Measurements from ENCODE around the gene GRIN2A.
"Not testable (repeated sequence)": the region's sequence is repeated elsewhere in the genome, so short reads cannot be mapped to it uniquely, and the experiment has no call there.

GRIN2A gene

GRCh38 chr16:9900576-9900975, 281.7 kb downstream of the GRIN2A start:
- no peak overlapping the region for H3K4me3 ChIP-seq (ENCODE audit: low read depth, low read length)
- no peak for TF ChIP-seq CTCF (IDR thresholded peaks at IDR 0.05; ENCODE audit: borderline replicate concordance, insufficient read depth, low read depth, low read length)

GRCh38 chr16:9898555-9898954, 283.7 kb downstream of the GRIN2A start:
- H3K4me3 ChIP-seq (ENCODE audit: low read depth, low read length): no peak overlapping the region
- TF ChIP-seq CTCF (IDR thresholded peaks at IDR 0.05; ENCODE audit: borderline replicate concordance, insufficient read depth, low read depth, low read length): no peak

- no peak overlapping the region for H3K4me3 ChIP-seq (ENCODE audit: low read depth, low read length)
- no peak for TF ChIP-seq CTCF (IDR thresholded peaks at IDR 0.05; ENCODE audit: borderline replicate concordance, insufficient read depth, low read depth, low read length)
These were observed 284.1 kb downstream of the GRIN2A start for GRCh38 chr16:9898124-9898523.

- no peak overlapping the region for H3K4me3 ChIP-seq (ENCODE audit: low read depth, low read length)
- TF ChIP-seq CTCF (IDR thresholded peaks at IDR 0.05; ENCODE audit: borderline replicate concordance, insufficient read depth, low read depth, low read length): no peak
These were observed 286.4 kb downstream of the GRIN2A start for GRCh38 chr16:9895817-9896216.

- H3K4me3 ChIP-seq (ENCODE audit: low read depth, low read length): no peak overlapping the region
- no peak for TF ChIP-seq CTCF (IDR thresholded peaks at IDR 0.05; ENCODE audit: borderline replicate concordance, insufficient read depth, low read depth, low read length)
These were observed 296.4 kb downstream of the GRIN2A start for GRCh38 chr16:9885876-9886275.

GRCh38 chr16:9885467-9885866, 296.8 kb downstream of the GRIN2A start:
- no peak overlapping the region for H3K4me3 ChIP-seq (ENCODE audit: low read depth, low read length)
- no peak for TF ChIP-seq CTCF (IDR thresholded peaks at IDR 0.05; ENCODE audit: borderline replicate concordance, insufficient read depth, low read depth, low read length)

- not testable (repeated sequence) for H3K4me3 ChIP-seq (ENCODE audit: low read depth, low read length)
These were observed 306.2 kb downstream of the GRIN2A start for GRCh38 chr16:9875981-9876380.

GRCh38 chr16:9874219-9874618, 308.0 kb downstream of the GRIN2A start:
- no peak overlapping the region for H3K4me3 ChIP-seq (ENCODE audit: low read depth, low read length)
- TF ChIP-seq CTCF (IDR thresholded peaks at IDR 0.05; ENCODE audit: borderline replicate concordance, insufficient read depth, low read depth, low read length): no peak
